GM12865 (cell line): ENCODE measurements around the gene C3orf62.
"Not testable (repeated sequence)": the region's sequence is repeated elsewhere in the genome, so short reads cannot be mapped to it uniquely, and the experiment has no call there.

ENCODE experiments used
- DNase-seq: peaks from one replicate; pipeline ENCODE4 v3.0.0; 2010; ENCODE audit warnings: low read depth
- H3K4me3 ChIP-seq: 2 replicates; pipeline ENCODE4 v1.5.1; 2011; ENCODE audit warnings: mild to moderate bottlenecking, low read depth, low read length, control low read depth
- CTCF ChIP-seq: IDR thresholded peaks from 2 replicates; pipeline ENCODE4 v1.5.1; 2011; ENCODE audit warnings: low read length, control low read depth, low read depth, inconsistent platforms; ENCODE audit not compliant: insufficient read depth; ENCODE audit errors: missing control alignments

Gene C3orf62

GRCh38 chr3:49255718-49256511, 21.1 kb downstream of the C3orf62 start:
- no peak for DNase-seq
- no peak for TF ChIP-seq CTCF
- H3K4me3 ChIP-seq, result no peak overlapping the region

GRCh38 chr3:49255112-49255511, 21.9 kb downstream of the C3orf62 start:
- H3K4me3 ChIP-seq, result no peak overlapping the region
- peak; percentile 47 for DNase-seq
- no peak for TF ChIP-seq CTCF

GRCh38 chr3:49253512-49253911, 23.5 kb downstream of the C3orf62 start:
- TF ChIP-seq CTCF, result no peak
- H3K4me3 ChIP-seq, result no peak overlapping the region
- DNase-seq, result no peak

- TF ChIP-seq CTCF, result no peak
- H3K4me3 ChIP-seq, result no peak overlapping the region
- DNase-seq, result peak; percentile 12
These were observed 28.2 kb downstream of the C3orf62 start for GRCh38 chr3:49248840-49249227.

- DNase-seq, result peak; percentile 16
- H3K4me3 ChIP-seq, result no peak overlapping the region
- no peak for TF ChIP-seq CTCF
These were observed 32.3 kb downstream of the C3orf62 start for GRCh38 chr3:49244581-49245205.

GRCh38 chr3:49240091-49240490, 36.9 kb downstream of the C3orf62 start:
- H3K4me3 ChIP-seq, DNase-seq: not testable (repeated sequence)

- no peak overlapping the region for H3K4me3 ChIP-seq
- peak; percentile 18 for DNase-seq
- no peak for TF ChIP-seq CTCF
These were observed 38.5 kb downstream of the C3orf62 start for GRCh38 chr3:49238274-49239127.
